ENCODE data around the gene MCUB. TPM values are rescaled to one million over a fixed set of nuclear protein-coding genes. Genes with fewer than 3 reads are reported as not detected.

The MCUB gene
- total and polyA plus RNA-seq, 9 of the 15 experiments (the other 6 are each of a cell fraction or from before 2014, with no cell fraction given), result 1.4 to 21.5 (median 5.4) TPM

GRCh38 chr4:109559983-109560686 is at the start of gene MCUB (continued):
- peak; percentile 81 for TF ChIP-seq HNRNPLL (IDR thresholded peaks at IDR 0.05; ENCODE audit: low read depth, low read length, poor library complexity, severe bottlenecking)
- TF ChIP-seq ZBTB2 (IDR thresholded peaks at IDR 0.05), result no peak
- no peak for TF ChIP-seq ARID1B (IDR thresholded peaks at IDR 0.05)
- no peak for TF ChIP-seq PPARD (CRISPR knock-in tag; IDR thresholded peaks at IDR 0.05)
- peak; percentile 82 for TF ChIP-seq FOXP1 (CRISPR knock-in tag; IDR thresholded peaks at IDR 0.05)
- TF ChIP-seq ZBTB8A (IDR thresholded peaks at IDR 0.05; ENCODE audit: partially characterized antibody), result no peak
- 0 out of 2 replicates have a peak, but pooled peaks have one; percentile 64 for TF ChIP-seq TAF7 (tag; IDR thresholded peaks at IDR 0.05)
- peak; percentile 51; the same call in 1 of the 2 replicates for TF ChIP-seq ETS1 (conservative IDR thresholded peaks at IDR 0.05; ENCODE audit: control insufficient read depth, low read depth, low read length)
- TF ChIP-seq POLR2G (IDR thresholded peaks at IDR 0.05; ENCODE audit: low read depth, low read length), result peak; percentile 81
- TF ChIP-seq TFAP4 (CRISPR knock-in tag; IDR thresholded peaks at IDR 0.05; ENCODE audit: borderline replicate concordance), result peak; percentile 61; the same call in 1 of the 2 replicates
- peak; percentile 69 for TF ChIP-seq CCNT2 (IDR thresholded peaks at IDR 0.05; ENCODE audit: borderline replicate concordance, extremely low read depth, insufficient read length, low read depth, low read length)
- no peak for TF ChIP-seq CHAMP1 (IDR thresholded peaks at IDR 0.05)
- no peak for TF ChIP-seq NELFE (IDR thresholded peaks at IDR 0.05; ENCODE audit: insufficient read depth, insufficient read length)
- peak; percentile 52 for TF ChIP-seq TAF1 (IDR thresholded peaks at IDR 0.05; ENCODE audit: control insufficient read depth, extremely low read depth, insufficient read depth, low read length, severe bottlenecking)
- TF ChIP-seq GABPB1 (CRISPR knock-in tag; IDR thresholded peaks at IDR 0.05), result peak; percentile 35; the same call in 1 of the 2 replicates
- TF ChIP-seq E2F6 (IDR thresholded peaks at IDR 0.05; ENCODE audit: borderline replicate concordance in 1 of 2, extremely low read depth in 1 of 2, insufficient read depth in 1 of 2, insufficient read length in 1 of 2, low read depth in 1 of 2, low read length in 1 of 2, poor library complexity in 1 of 2, severe bottlenecking in 1 of 2), result peak; percentile 30 to 78
- TF ChIP-seq TBP (optimal IDR thresholded peaks at IDR 0.05; ENCODE audit: low read depth, low read length), result peak; percentile 47
- peak in 1 of 2 experiments; percentile 51; a peak in 1 of 4 replicates for TF ChIP-seq RCOR1 (IDR thresholded peaks at IDR 0.05; ENCODE audit: borderline replicate concordance in 1 of 2, low read depth in 2 of 2, low read length in 2 of 2)
